ENCODE data around the gene TMPO.

- TF ChIP-seq CTCF (IDR thresholded peaks at IDR 0.05) (peak; percentile 57 to 62 (median 61)), POLR2A (IDR thresholded peaks at IDR 0.05) (no peak)
Measured at GRCh38 chr12:98532687-98533304, 17.4 kb downstream of the TMPO start.

Measured in right lobe of liver (tissue), 4 donors.